ENCODE results near the gene ADAMTS16. TPM values are rescaled to one million over a fixed set of nuclear protein-coding genes. Genes with fewer than 3 reads are reported as not detected.

The ADAMTS16 gene, protein sequence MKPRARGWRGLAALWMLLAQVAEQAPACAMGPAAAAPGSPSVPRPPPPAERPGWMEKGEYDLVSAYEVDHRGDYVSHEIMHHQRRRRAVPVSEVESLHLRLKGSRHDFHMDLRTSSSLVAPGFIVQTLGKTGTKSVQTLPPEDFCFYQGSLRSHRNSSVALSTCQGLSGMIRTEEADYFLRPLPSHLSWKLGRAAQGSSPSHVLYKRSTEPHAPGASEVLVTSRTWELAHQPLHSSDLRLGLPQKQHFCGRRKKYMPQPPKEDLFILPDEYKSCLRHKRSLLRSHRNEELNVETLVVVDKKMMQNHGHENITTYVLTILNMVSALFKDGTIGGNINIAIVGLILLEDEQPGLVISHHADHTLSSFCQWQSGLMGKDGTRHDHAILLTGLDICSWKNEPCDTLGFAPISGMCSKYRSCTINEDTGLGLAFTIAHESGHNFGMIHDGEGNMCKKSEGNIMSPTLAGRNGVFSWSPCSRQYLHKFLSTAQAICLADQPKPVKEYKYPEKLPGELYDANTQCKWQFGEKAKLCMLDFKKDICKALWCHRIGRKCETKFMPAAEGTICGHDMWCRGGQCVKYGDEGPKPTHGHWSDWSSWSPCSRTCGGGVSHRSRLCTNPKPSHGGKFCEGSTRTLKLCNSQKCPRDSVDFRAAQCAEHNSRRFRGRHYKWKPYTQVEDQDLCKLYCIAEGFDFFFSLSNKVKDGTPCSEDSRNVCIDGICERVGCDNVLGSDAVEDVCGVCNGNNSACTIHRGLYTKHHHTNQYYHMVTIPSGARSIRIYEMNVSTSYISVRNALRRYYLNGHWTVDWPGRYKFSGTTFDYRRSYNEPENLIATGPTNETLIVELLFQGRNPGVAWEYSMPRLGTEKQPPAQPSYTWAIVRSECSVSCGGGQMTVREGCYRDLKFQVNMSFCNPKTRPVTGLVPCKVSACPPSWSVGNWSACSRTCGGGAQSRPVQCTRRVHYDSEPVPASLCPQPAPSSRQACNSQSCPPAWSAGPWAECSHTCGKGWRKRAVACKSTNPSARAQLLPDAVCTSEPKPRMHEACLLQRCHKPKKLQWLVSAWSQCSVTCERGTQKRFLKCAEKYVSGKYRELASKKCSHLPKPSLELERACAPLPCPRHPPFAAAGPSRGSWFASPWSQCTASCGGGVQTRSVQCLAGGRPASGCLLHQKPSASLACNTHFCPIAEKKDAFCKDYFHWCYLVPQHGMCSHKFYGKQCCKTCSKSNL
- total RNA-seq = not detected in 2 replicates
- not detected in 2 replicates for polyA plus RNA-seq
- not detected in 2 replicates for polyA plus RNA-seq (2011; cell fraction: cytosol; rRNA removed)
- not detected in 2 replicates for polyA plus RNA-seq (2011; cell fraction: nucleus; rRNA removed)
- polyA plus RNA-seq (2012) = 0.05 TPM in 1 of 2 replicates, not detected in the other
- not detected in 2 replicates for polyA minus RNA-seq
- polyA minus RNA-seq (2011; cell fraction: cytosol; rRNA and poly(A)+ RNA removed) = not detected
- not detected in 2 replicates for polyA minus RNA-seq (2011; cell fraction: nucleus; rRNA and poly(A)+ RNA removed)
- percentile 2 among the genes with signal in this experiment for Bru-seq, nascent RNA
- BruChase-seq, experiment 1, labeled RNA remaining after a 6-hour chase = percentile 4 among the genes with signal in this experiment
- BruChase-seq, experiment 2, labeled RNA remaining after a 2-hour chase = percentile 5 among the genes with signal in this experiment
- long read RNA-seq = 0 reads

DNA sequence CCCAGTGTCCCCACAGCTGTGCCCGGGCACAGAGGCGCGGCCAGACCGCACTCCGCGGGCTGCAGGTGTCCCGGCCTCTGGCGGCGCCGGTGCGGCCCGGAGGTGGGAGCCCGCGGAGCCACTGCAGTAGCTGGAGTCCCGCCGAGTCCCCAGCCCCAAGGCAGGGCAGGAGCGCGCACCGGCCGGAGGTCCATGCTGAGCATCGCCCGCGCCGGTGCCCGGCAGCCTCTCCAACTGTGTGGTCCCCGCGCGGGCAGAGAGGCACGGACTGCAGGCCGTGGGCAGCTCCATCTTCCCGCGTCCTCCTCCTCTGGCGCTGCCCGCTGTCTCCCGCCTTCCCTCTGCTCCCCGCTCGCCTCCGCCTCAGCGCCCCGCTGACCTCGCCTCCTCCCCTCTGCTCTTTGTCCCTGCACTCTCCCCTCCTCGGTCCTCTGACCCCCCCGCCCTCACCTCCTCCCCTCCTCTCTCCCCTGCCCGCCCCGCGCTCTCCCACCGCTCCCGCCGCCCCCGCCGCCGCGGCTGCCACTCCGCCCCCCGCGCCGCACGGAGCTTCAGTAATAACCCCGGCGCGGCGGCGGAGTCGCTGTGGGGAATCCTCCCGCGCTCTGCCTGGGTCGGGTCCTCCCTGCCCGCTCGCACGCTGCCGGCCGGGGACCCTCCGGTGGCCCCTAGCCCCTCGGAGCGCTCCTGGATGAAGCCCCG lies at the start of gene ADAMTS16:
Gene ADAMTS16 (plus strand): TSS at position 554 of the 702 bp plus-strand sequence. CDS start 138 bp downstream, at position 692.
- dilution Hi-C loops (cut with MboI; ENCODE audit: extremely low pct_ligation_motif_present, low sequenced_read_pairs) (no loop called here), intact Hi-C loops (cut with micrococcal nuclease) (no loop called here)
- ChIA-PET CTCF (interaction anchor here (3.7 kb wide), 1 partner anchor 278 kb away, joined by 31 read pairs; no protein-coding TSS in a partner anchor), POLR2A (no interaction called here)
- no peak within 1 kb of the TSS for H3K4me2 ChIP-seq (ENCODE audit: insufficient read depth, low read length)
- H2AFZ ChIP-seq (ENCODE audit: low read depth, low read length) = no peak within 1 kb of the TSS
- H3K36me3 ChIP-seq (ENCODE audit: control insufficient read depth in 2 of 2, extremely low read depth in 1 of 2, insufficient read depth in 2 of 2, low read length in 2 of 2) = no peaks in the 10 kb centered on the region
- BruUV-seq (replicated peaks) = no TSS peak
- H3K9ac ChIP-seq (replicated peaks; ENCODE audit: extremely low read depth, insufficient read depth, low read length) = no peak within 1 kb of the TSS
- no peaks in the 10 kb centered on the region for H4K20me1 ChIP-seq (replicated peaks; ENCODE audit: control insufficient read depth, extremely low read depth, insufficient read depth, low read length)
- TF ChIP-seq FOS (IDR thresholded peaks at IDR 0.05; ENCODE audit: borderline replicate concordance, insufficient read depth, low read length) (no peak), JUN (IDR thresholded peaks at IDR 0.05; ENCODE audit: borderline replicate concordance, insufficient read depth, insufficient read length, low read depth) (no peak), POLR2AphosphoS5 (IDR thresholded peaks at IDR 0.05; ENCODE audit: insufficient read depth, low read depth, low read length) (no peak), EZH2 (IDR thresholded peaks at IDR 0.05; ENCODE audit: borderline replicate concordance, low read depth, low read length, severe bottlenecking) (no peak), MAX (IDR thresholded peaks at IDR 0.05; ENCODE audit: insufficient read depth, insufficient read length) (no peak), GATA2 (IDR thresholded peaks at IDR 0.05; ENCODE audit: insufficient read depth, insufficient read length, low read depth, low read length) (no peak), MYC (IDR thresholded peaks at IDR 0.05; ENCODE audit: low read depth, low read length) (no peak), POLR2A (IDR thresholded peaks at IDR 0.05; ENCODE audit: low read depth, low read length) (no peak)
- TF ChIP-seq, protein P1, sequence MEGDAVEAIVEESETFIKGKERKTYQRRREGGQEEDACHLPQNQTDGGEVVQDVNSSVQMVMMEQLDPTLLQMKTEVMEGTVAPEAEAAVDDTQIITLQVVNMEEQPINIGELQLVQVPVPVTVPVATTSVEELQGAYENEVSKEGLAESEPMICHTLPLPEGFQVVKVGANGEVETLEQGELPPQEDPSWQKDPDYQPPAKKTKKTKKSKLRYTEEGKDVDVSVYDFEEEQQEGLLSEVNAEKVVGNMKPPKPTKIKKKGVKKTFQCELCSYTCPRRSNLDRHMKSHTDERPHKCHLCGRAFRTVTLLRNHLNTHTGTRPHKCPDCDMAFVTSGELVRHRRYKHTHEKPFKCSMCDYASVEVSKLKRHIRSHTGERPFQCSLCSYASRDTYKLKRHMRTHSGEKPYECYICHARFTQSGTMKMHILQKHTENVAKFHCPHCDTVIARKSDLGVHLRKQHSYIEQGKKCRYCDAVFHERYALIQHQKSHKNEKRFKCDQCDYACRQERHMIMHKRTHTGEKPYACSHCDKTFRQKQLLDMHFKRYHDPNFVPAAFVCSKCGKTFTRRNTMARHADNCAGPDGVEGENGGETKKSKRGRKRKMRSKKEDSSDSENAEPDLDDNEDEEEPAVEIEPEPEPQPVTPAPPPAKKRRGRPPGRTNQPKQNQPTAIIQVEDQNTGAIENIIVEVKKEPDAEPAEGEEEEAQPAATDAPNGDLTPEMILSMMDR (IDR thresholded peaks at IDR 0.05; ENCODE audit: extremely low read depth in 1 of 2, insufficient read depth in 1 of 2, low read depth in 1 of 2, low read length in 2 of 2) = no peak
- H3K9me1 ChIP-seq (replicated peaks; ENCODE audit: control insufficient read depth, extremely low read depth, insufficient read depth, low read length) = no peaks in the 10 kb centered on the region
- H3K4me3 ChIP-seq (replicated peaks in 1 of 3; ENCODE audit: insufficient read depth in 1 of 3, low read depth in 1 of 3, low read length in 3 of 3) = no peak within 1 kb of the TSS
- no peaks in the 10 kb centered on the region for H3K4me1 ChIP-seq (ENCODE audit: control insufficient read depth, extremely low read depth, insufficient read depth, low read length)
- DNase-seq (ENCODE audit: low read depth, low spot score) (no peak), FAIRE-seq (no peak)
- no peaks in the 10 kb centered on the region for H3K9me3 ChIP-seq (replicated peaks; ENCODE audit: control insufficient read depth, insufficient read depth, low read length)
- H3K27ac ChIP-seq (ENCODE audit: insufficient read depth, low read depth, low read length) = no peak within 1 kb of the TSS
- H3K27me3 ChIP-seq (ENCODE audit: control insufficient read depth in 2 of 2, insufficient read depth in 2 of 2, low read length in 2 of 2) = peaks cover 9 to 13% of the 10 kb centered on the region in 2 experiments
- H3K79me2 ChIP-seq (ENCODE audit: control insufficient read depth, insufficient read depth, low read length) = no peaks in the 10 kb centered on the region

All from endothelial cell of umbilical vein (primary cell).